DND-41 (cell line): ENCODE data around the gene NRXN3.

Experiments
- CTCF ChIP-seq: IDR thresholded peaks from 2 replicates; pipeline ENCODE4 v1.5.1; 2012; ENCODE audit warnings: borderline replicate concordance, low read length, moderate library complexity, mild to moderate bottlenecking; ENCODE audit not compliant: poor library complexity, severe bottlenecking; ENCODE audit errors: extremely low read depth
- EZH2 ChIP-seq: IDR thresholded peaks from 3 replicates; pipeline ENCODE4 v1.6.1; 2012; ENCODE audit warnings: borderline replicate concordance, low read depth, mild to moderate bottlenecking, moderate library complexity, low read length, inconsistent platforms; ENCODE audit not compliant: severe bottlenecking

DNA sequence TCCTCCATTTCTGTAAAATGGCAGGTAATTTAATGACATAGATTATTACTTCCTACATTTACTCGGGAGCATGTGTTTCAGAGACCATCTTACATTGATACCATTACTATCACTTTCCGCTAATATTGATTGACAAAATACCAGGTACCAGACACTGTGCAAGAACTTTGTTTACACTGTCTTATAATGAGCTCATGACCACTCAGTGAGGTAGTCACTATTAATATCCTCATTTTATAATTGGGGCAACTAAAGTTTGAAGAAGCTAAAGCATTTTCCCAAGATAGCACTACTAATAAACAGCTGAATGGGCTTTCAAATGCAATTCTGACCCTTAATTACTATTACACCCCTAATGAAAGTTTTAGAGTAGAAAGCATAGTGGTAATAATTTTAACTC is 1306.4 kb downstream of the NRXN3 start:
- no peak for TF ChIP-seq CTCF
- TF ChIP-seq EZH2, result no peak
